GM19452 (cell line): ENCODE data around the gene ZNF174.

Source experiments
- ATAC-seq: cut with Tn5 transposase; IDR thresholded peaks from one replicate; pipeline ENCODE4 v1.9.1; 2021; ENCODE audit not compliant: unreplicated experiment

Gene ZNF174

GRCh38 chr16:3400779-3401688 is at the start of gene ZNF174, which contains the start of gene ZSCAN32:
Gene ZNF174, plus strand, starts transcription at chr16:3401215. Its CDS starts 790 bp downstream, at chr16:3402005.
Gene ZSCAN32, minus strand, starts transcription at chr16:3401004. Its CDS starts 3,447 bp downstream, at chr16:3397557.
- peak; percentile 97 for ATAC-seq

- ATAC-seq: no peak
Measured at GRCh38 chr16:3355589-3355988, 45.4 kb upstream of the ZNF174 start, which contains the start of gene OR2C1. Gene OR2C1, plus strand, starts transcription at chr16:3355889. Its CDS starts 52 bp downstream, at chr16:3355941.

GRCh38 chr16:3356118-3356517 is 44.9 kb upstream of the ZNF174 start:
- ATAC-seq: no peak

- no peak for ATAC-seq
Measured at GRCh38 chr16:3358871-3359270, 42.1 kb upstream of the ZNF174 start.

GRCh38 chr16:3362931-3363330 is 38.1 kb upstream of the ZNF174 start:
- no peak for ATAC-seq

GRCh38 chr16:3363793-3364192 is 37.2 kb upstream of the ZNF174 start:
- ATAC-seq: no peak

GRCh38 chr16:3364774-3365427 is 36.1 kb upstream of the ZNF174 start:
- no peak for ATAC-seq

- ATAC-seq: no peak
Measured at GRCh38 chr16:3369073-3369472, 31.9 kb upstream of the ZNF174 start.

GRCh38 chr16:3375680-3376079 is 25.3 kb upstream of the ZNF174 start:
- no peak for ATAC-seq

- no peak for ATAC-seq
Measured at GRCh38 chr16:3377917-3378316, 23.1 kb upstream of the ZNF174 start.

- ATAC-seq: no peak
Measured at GRCh38 chr16:3383045-3383448, 18.0 kb upstream of the ZNF174 start.

- no peak for ATAC-seq
Measured at GRCh38 chr16:3388325-3388724, 12.7 kb upstream of the ZNF174 start.

GRCh38 chr16:3389663-3390338 is 11.2 kb upstream of the ZNF174 start:
- no peak for ATAC-seq

GRCh38 chr16:3400446-3400778 is 603 bp upstream of the ZNF174 start:
- no peak for ATAC-seq

- ATAC-seq: no peak
Measured at GRCh38 chr16:3401719-3402397, 843 bp downstream of the ZNF174 start.

GRCh38 chr16:3408561-3409197 is 7.7 kb downstream of the ZNF174 start:
- no peak for ATAC-seq

- no peak for ATAC-seq
Measured at GRCh38 chr16:3413730-3414379, 12.8 kb downstream of the ZNF174 start.

GRCh38 chr16:3431779-3432219 is 30.8 kb downstream of the ZNF174 start:
- ATAC-seq: no peak

- no peak for ATAC-seq
Measured at GRCh38 chr16:3434373-3434772, 33.4 kb downstream of the ZNF174 start.

- ATAC-seq: no peak
Measured at GRCh38 chr16:3439637-3440036, 38.6 kb downstream of the ZNF174 start.
